ENCODE results near the gene GYS1.
"Not testable (repeated sequence)": the region's sequence is repeated elsewhere in the genome, so short reads cannot be mapped to it uniquely, and the experiment has no call there.

GRCh38 chr19:48927692-48928091 is 65.4 kb downstream of the GYS1 start:
- TF ChIP-seq CTCF, POLR2A (IDR thresholded peaks at IDR 0.05): not testable (repeated sequence)
